Prostate gland (tissue), 2 donors: ENCODE measurements around the gene SPOCK1.

Experiments used
- CTCF ChIP-seq, 4 experiments: fragments of 200-600 bp in 2 of 4; fragments of 450-650 bp in 2 of 4; sonication (generic) in 2 of 4; IDR thresholded peaks; 1 replicate in 3 of 4; 2 replicates in 1 of 4; pipeline ENCODE4 v1.5.1; 2016 to 2019; ENCODE audit warnings: antibody characterized with exemption in 4 of 4, mild to moderate bottlenecking in 2 of 4, moderate library complexity in 2 of 4
- POLR2A ChIP-seq: fragments of 450-650 bp; IDR thresholded peaks from one replicate; pipeline ENCODE4 v1.6.1; 2016; ENCODE audit warnings: antibody characterized with exemption, mild to moderate bottlenecking
- POLR2AphosphoS5 ChIP-seq: sonication (generic); formaldehyde crosslinking; IDR thresholded peaks from one replicate; pipeline ENCODE4 v1.6.1; 2017; ENCODE audit warnings: antibody characterized with exemption

GRCh38 chr5:137296213-137296781, 202.8 kb downstream of the SPOCK1 start:
- TF ChIP-seq CTCF (IDR thresholded peaks at IDR 0.05) = no peak
- TF ChIP-seq POLR2AphosphoS5 = no peak
- TF ChIP-seq POLR2A = no peak
